H1 (cell line): ENCODE measurements around the gene SFMBT2. TPM values are rescaled to one million over a fixed set of nuclear protein-coding genes. Genes with fewer than 3 reads are reported as not detected.

Experiments
- CTCF ChIA-PET: fragments of 300-600 bp; sonication (Branson Sonifier 250); formaldehyde crosslinking; loops from one replicate; lab custom pipeline; 2021; ENCODE audit not compliant: partially characterized antibody; lab: Charles Lee
- POLR2A ChIA-PET: fragments of 300-600 bp; sonication (Branson Sonifier 250); formaldehyde crosslinking; loops from one replicate; lab custom pipeline; 2021; ENCODE audit warnings: inconsistent platforms; ENCODE audit not compliant: partially characterized antibody; lab: Charles Lee
- DNase-seq, 2 experiments: peaks; one replicate each; pipeline versions ENCODE4 v3.0.0 to v3.0.0-alpha.2; 2010 to 2022; ENCODE audit warnings: low spot score in 2 of 2, low read depth in 1 of 2, mixed read lengths in 1 of 2
- FAIRE-seq: peaks from 2 replicates; lab custom pipeline; 2011; peaks lifted over from hg19 to GRCh38; lab: Jason Lieb, UNC
- H2AFZ ChIP-seq: 2 replicates; pipeline ENCODE4 v1.8.1; 2012; ENCODE audit warnings: low read length, inconsistent platforms
- H2AK5ac ChIP-seq: 2 replicates; pipeline ENCODE4 v1.6.1; 2013; ENCODE audit warnings: low read depth, low read length
- H2BK120ac ChIP-seq: replicated peaks from 2 replicates; pipeline ENCODE3; 2013; ENCODE audit warnings: low read depth, low read length, inconsistent platforms
- H2BK12ac ChIP-seq: 2 replicates; pipeline ENCODE4 v1.6.1; 2013; ENCODE audit warnings: low read depth, low read length
- H2BK15ac ChIP-seq: 2 replicates; pipeline ENCODE4 v1.6.1; 2013; ENCODE audit warnings: low read length
- H2BK20ac ChIP-seq: 2 replicates; pipeline ENCODE4 v1.6.1; 2013; ENCODE audit warnings: low read length
- H2BK5ac ChIP-seq: 2 replicates; pipeline ENCODE4 v1.6.1; 2013; ENCODE audit warnings: low read depth, low read length
- H3K14ac ChIP-seq: 2 replicates; pipeline ENCODE4 v1.6.1; 2013; ENCODE audit warnings: inconsistent platforms; ENCODE audit not compliant: insufficient read length
- H3K18ac ChIP-seq: 2 replicates; pipeline ENCODE4 v1.6.1; 2013; ENCODE audit warnings: low read length; ENCODE audit errors: extremely low read depth
- H3K23ac ChIP-seq: 2 replicates; pipeline ENCODE4 v1.6.1; 2013; ENCODE audit warnings: inconsistent platforms; ENCODE audit not compliant: insufficient read length
- H3K23me2 ChIP-seq: 2 replicates; pipeline ENCODE4 v1.6.1; 2013; ENCODE audit warnings: low read depth, low read length
- H3K27ac ChIP-seq: 2 replicates; pipeline ENCODE4 v1.6.1; 2011; ENCODE audit warnings: low read depth, low read length, inconsistent platforms
- H3K27me3 ChIP-seq, 4 experiments: replicated peaks in 1 of 4; 1 replicate in 1 of 4; 2 replicates in 3 of 4; pipeline versions ENCODE4 v1.6.1 to v1.8.1; 2011 to 2013; ENCODE audit warnings: low read length in 3 of 4, mild to moderate bottlenecking in 3 of 4, inconsistent platforms in 2 of 4, mixed read lengths in 2 of 4, moderate library complexity in 1 of 4; ENCODE audit not compliant: control insufficient read depth in 3 of 4, insufficient read depth in 3 of 4; ENCODE audit errors: extremely low read depth in 1 of 4
- H3K36me3 ChIP-seq, 4 experiments: 2 replicates each; pipeline versions ENCODE4 v1.6.1 to v1.8.1; 2011 to 2013; ENCODE audit warnings: mild to moderate bottlenecking in 4 of 4, low read length in 3 of 4, moderate library complexity in 2 of 4, control low read depth in 1 of 4, inconsistent platforms in 1 of 4; ENCODE audit not compliant: insufficient read depth in 4 of 4, control insufficient read depth in 2 of 4
- H3K4ac ChIP-seq: replicated peaks from 2 replicates; pipeline ENCODE3; 2013; ENCODE audit warnings: low read length, low read depth, mixed read lengths, inconsistent platforms; ENCODE audit not compliant: insufficient read length
- H3K4me1 ChIP-seq, 4 experiments: replicated peaks in 1 of 4; 1 replicate in 1 of 4; 2 replicates in 3 of 4; pipeline versions ENCODE4 v1.6.1 to v1.8.1; 2011 to 2013; ENCODE audit warnings: low read length in 3 of 4, inconsistent platforms in 2 of 4, mixed read lengths in 1 of 4; ENCODE audit not compliant: insufficient read depth in 4 of 4, control insufficient read depth in 3 of 4
- H3K4me2 ChIP-seq, 2 experiments: 2 replicates each; pipeline versions ENCODE4 v1.6.1 to v1.8.1; 2011 to 2013; ENCODE audit warnings: low read depth in 2 of 2, low read length in 2 of 2, control low read depth in 1 of 2, inconsistent platforms in 1 of 2, mild to moderate bottlenecking in 1 of 2; ENCODE audit not compliant: insufficient read depth in 1 of 2
- H3K4me3 ChIP-seq, 4 experiments: fragments of 200-600, 300-600 bp in 1 of 4; sonication (generic), shearing (Covaris generic), sonication (Bioruptor Twin) in 1 of 4; 2 replicates each; pipeline versions ENCODE4 v1.5.1 to v1.8.1; 2011 to 2016; ENCODE audit warnings: low read length in 4 of 4, low read depth in 3 of 4, control low read depth in 2 of 4, inconsistent platforms in 2 of 4, mild to moderate bottlenecking in 2 of 4, mixed read lengths in 1 of 4, moderate library complexity in 1 of 4; ENCODE audit not compliant: insufficient read depth in 2 of 4; ENCODE audit errors: extremely low read depth in 1 of 4
- H3K56ac ChIP-seq: replicated peaks from 2 replicates; pipeline ENCODE3; 2013; ENCODE audit warnings: low read depth, mild to moderate bottlenecking, mixed read lengths, low read length, inconsistent platforms; ENCODE audit not compliant: insufficient read length
- H3K79me1 ChIP-seq: 2 replicates; pipeline ENCODE4 v1.6.1; 2013; ENCODE audit warnings: low read depth, low read length, control low read depth
- H3K79me2 ChIP-seq, 2 experiments: 2 replicates each; pipeline versions ENCODE4 v1.6.1 to v1.8.1; 2012 to 2013; ENCODE audit warnings: low read length in 2 of 2, mild to moderate bottlenecking in 2 of 2, inconsistent platforms in 1 of 2; ENCODE audit not compliant: insufficient read depth in 2 of 2, control insufficient read depth in 1 of 2
- H3K9ac ChIP-seq, 4 experiments: replicated peaks in 1 of 4; 1 replicate in 1 of 4; 2 replicates in 3 of 4; pipeline versions ENCODE4 v1.6.1 to v1.8.1; 2011 to 2013; ENCODE audit warnings: low read depth in 3 of 4, low read length in 3 of 4, control low read depth in 2 of 4, mild to moderate bottlenecking in 2 of 4, moderate library complexity in 2 of 4, inconsistent platforms in 1 of 4; ENCODE audit errors: extremely low read depth in 1 of 4
- H3K9me3 ChIP-seq, 2 experiments: 2 replicates each; pipeline versions ENCODE4 v1.6.1 to v1.8.1; 2012 to 2013; ENCODE audit warnings: mild to moderate bottlenecking in 2 of 2, moderate library complexity in 2 of 2, control low read depth in 1 of 2, inconsistent platforms in 1 of 2, low read depth in 1 of 2, low read length in 1 of 2, mixed read lengths in 1 of 2; ENCODE audit not compliant: insufficient read depth in 2 of 2
- H4K20me1 ChIP-seq, 2 experiments: replicated peaks in 1 of 2; 2 replicates each; pipeline versions ENCODE3 to v1.8.1; 2011 to 2013; ENCODE audit warnings: inconsistent platforms in 2 of 2, low read length in 2 of 2, mild to moderate bottlenecking in 1 of 2; ENCODE audit not compliant: insufficient read depth in 2 of 2, control insufficient read depth in 1 of 2
- H4K5ac ChIP-seq: 2 replicates; pipeline ENCODE4 v1.6.1; 2013; ENCODE audit warnings: low read length, low read depth, mixed read lengths, inconsistent platforms; ENCODE audit not compliant: insufficient read length
- H4K8ac ChIP-seq: 2 replicates; pipeline ENCODE4 v1.8.0; 2013; ENCODE audit warnings: mild to moderate bottlenecking, moderate library complexity, low read length, inconsistent platforms; ENCODE audit not compliant: insufficient read depth; ENCODE audit errors: extremely low read depth
- H4K91ac ChIP-seq: replicated peaks from 2 replicates; pipeline ENCODE3; 2013; ENCODE audit warnings: low read length, mixed read lengths, inconsistent platforms; ENCODE audit not compliant: insufficient read length
- ASH2L ChIP-seq: fragments of 200-600, 300-600 bp; sonication (generic); IDR thresholded peaks from one replicate; pipeline ENCODE4 v1.7.1; 2017; ENCODE audit warnings: low read length
- CTCF ChIP-seq, 3 experiments: IDR thresholded peaks; 1 replicate in 2 of 3; 2 replicates in 1 of 3; pipeline versions ENCODE4 v1.5.1 to v1.6.1; 2011; ENCODE audit warnings: low read length in 3 of 3, mild to moderate bottlenecking in 3 of 3, inconsistent platforms in 2 of 3, low read depth in 1 of 3, moderate library complexity in 1 of 3; ENCODE audit not compliant: insufficient read depth in 1 of 3; ENCODE audit errors: control extremely low read depth in 1 of 3
- EZH2 ChIP-seq: fragments of 200-600 bp; sonication (generic); IDR thresholded peaks from 2 replicates; pipeline ENCODE4 v1.7.1; 2012; ENCODE audit warnings: low read depth, mild to moderate bottlenecking, moderate library complexity, low read length, inconsistent platforms; ENCODE audit not compliant: severe bottlenecking
- PHF8 ChIP-seq: fragments of 200-600 bp; sonication (generic); conservative IDR thresholded peaks from 2 replicates; pipeline ENCODE4 v1.7.1; 2012; ENCODE audit warnings: low read depth, mild to moderate bottlenecking, inconsistent platforms, low read length, moderate library complexity
- RAD21 ChIP-seq, 2 experiments: IDR thresholded peaks in 1 of 2; conservative IDR thresholded peaks in 1 of 2; 2 replicates each; pipeline ENCODE4 v1.6.1; 2011; ENCODE audit warnings: low read depth in 2 of 2, low read length in 2 of 2, improper control_type of control experiment in 1 of 2, inconsistent platforms in 1 of 2, mild to moderate bottlenecking in 1 of 2, moderate library complexity in 1 of 2
- whole genome bisulfite sequencing, 2 experiments: shearing (Covaris generic) in 1 of 2; methylation state at CpG; one replicate each; pipeline versions ENCODE4 v1.1.6 to v1.1.7; 2013 to 2015; ENCODE audit warnings: low lambda C conversion rate in 2 of 2, mixed read lengths in 2 of 2, inconsistent platforms in 1 of 2, low coverage in 1 of 2, missing lambda C conversion rate in 1 of 2; ENCODE audit not compliant: insufficient replicate concordance in 2 of 2, insufficient coverage in 1 of 2, insufficient read length in 1 of 2; ENCODE audit errors: extremely low coverage in 1 of 2, missing lambda C conversion rate in 1 of 2; 5-methylcytosine and 5-hydroxymethylcytosine counted together
- polyA plus RNA-seq, 7 experiments: library from polyadenylated mRNA; depleted of rRNA in 3 of 7; stranded (reverse) in 5 of 7; unstranded in 2 of 7; fragments of >200 nt in 5 of 7; fragments of 200-250 nt in 2 of 7; gene quantifications; 1 replicate in 5 of 7; 2 replicates in 1 of 7; 4 replicates in 1 of 7; pipeline versions ENCODE4 v1.2.1 to v1.2.3, GENCODE V29; 2011 to 2013; ENCODE audit warnings: missing spikeins in 2 of 7, mixed read lengths in 2 of 7
- total RNA-seq: library from RNA; stranded (reverse); fragmentation: NEBNext Ultra II Directional; extraction: Animal tissue kit (Norgen Biotek cat#: 25700); gene quantifications from 2 replicates; pipeline ENCODE4 v1.2.1, GENCODE V29; 2021

Gene SFMBT2
- total and polyA plus RNA-seq, 2 of the 8 experiments (the other 6 are each of a cell fraction or from before 2014, with no cell fraction given): 2.9 to 11.0 TPM

DNA sequence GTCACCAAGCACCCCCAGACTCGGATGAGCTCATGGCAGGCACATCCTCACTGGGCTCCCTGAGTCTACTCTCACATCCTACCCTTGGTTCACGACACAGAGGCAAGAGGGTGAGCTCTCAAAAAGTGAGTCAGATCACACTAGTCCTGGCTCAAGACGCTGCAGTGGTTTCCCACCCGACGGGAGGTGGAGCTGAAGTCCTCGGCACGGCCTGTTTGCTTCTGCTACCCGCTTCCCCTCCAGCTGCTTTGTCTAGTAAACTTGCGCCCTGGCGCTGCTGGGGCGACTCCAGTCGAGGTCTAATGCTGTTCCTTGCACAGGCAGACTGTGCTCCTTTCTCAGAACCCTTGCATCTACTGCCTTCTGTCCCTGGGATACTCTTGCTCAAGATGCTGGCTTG lies 13.5 kb upstream of the SFMBT2 start:
- peak overlapping the region; percentile 56 for H4K91ac ChIP-seq
- peak overlapping the region; percentile 39; the same call in 1 of the 2 replicates for H4K8ac ChIP-seq
- no peaks in the 10 kb centered on the region for H3K9me3 ChIP-seq
- peak overlapping the region; percentile 86 for H2BK5ac ChIP-seq
- no peak overlapping the region for H4K5ac ChIP-seq
- DNase-seq: peak in 1 of 2 experiments; percentile 58
- H3K4me2 ChIP-seq: peak overlapping the region; percentile 30 to 73; a peak in 3 of 4 replicates
- peak overlapping the region; percentile 68 for H3K18ac ChIP-seq
- no peak overlapping the region for H3K4me3 ChIP-seq
- peak overlapping the region; percentile 90 for H2AK5ac ChIP-seq
- no peak overlapping the region for H3K27ac ChIP-seq
- H3K14ac ChIP-seq: no peak overlapping the region
- no peak overlapping the region for H2BK15ac ChIP-seq
- peak overlapping the region; percentile 99 for H2BK20ac ChIP-seq
- no peaks in the 10 kb centered on the region for H3K36me3 ChIP-seq
- H3K27me3 ChIP-seq: peaks cover 0 to 1% (median 0%) of the 10 kb centered on the region in 4 experiments; a peak in 1 of 7 replicates
- whole genome bisulfite sequencing, 2 experiments: 58% methylated on average over 12 of the region's 12 CpGs; no CpG with 5 or more reads in 1 of the 2 experiments
- H3K4ac ChIP-seq: no peak overlapping the region
- H3K79me1 ChIP-seq: no peaks in the 10 kb centered on the region
- H3K9ac ChIP-seq: no peak overlapping the region
- peak overlapping the region; percentile 83 for H2BK120ac ChIP-seq
- FAIRE-seq: peak; percentile 28
- peaks cover 5 to 23% (median 17%) of the 10 kb centered on the region in 4 experiments; a peak in 6 of 7 replicates for H3K4me1 ChIP-seq
- no peak overlapping the region for H3K56ac ChIP-seq
- H3K23me2 ChIP-seq: no peaks in the 10 kb centered on the region; the same call in none of the 2 replicates
- POLR2A ChIA-PET: interaction anchor here (2.4 kb wide), 1 partner anchor 16 kb away, joined by 10 read pairs; no protein-coding TSS in a partner anchor
- TF ChIP-seq EZH2: peak; percentile 26
- peak in 1 of 3 experiments; percentile 12; a peak in 1 of 4 replicates for TF ChIP-seq CTCF (IDR thresholded peaks at IDR 0.05; ENCODE audit: control extremely low read depth in 1 of 3, insufficient read depth in 1 of 3, low read depth in 1 of 3, low read length in 3 of 3)
- TF ChIP-seq RAD21 (IDR thresholded peaks at IDR 0.05 in 1 of 2, conservative IDR thresholded peaks at IDR 0.05 in 1 of 2; ENCODE audit: low read depth in 2 of 2, low read length in 2 of 2): peak in 1 of 2 experiments; percentile 29; a peak in 1 of 4 replicates
- peak; percentile 33 for TF ChIP-seq ASH2L
- no peak for TF ChIP-seq PHF8
- no peak overlapping the region for H2AFZ ChIP-seq
- no peaks in the 10 kb centered on the region for H4K20me1 ChIP-seq
- CTCF ChIA-PET: interaction anchor here (0.6 to 1.5 kb wide), 3 partner anchors 8 to 89 kb away, joined by 3 read pairs; no protein-coding TSS in a partner anchor
- peak overlapping the region; percentile 98 for H2BK12ac ChIP-seq
- no peaks in the 10 kb centered on the region for H3K79me2 ChIP-seq
- H3K23ac ChIP-seq: no peak overlapping the region
